GM21825 (cell line): Measurements from ENCODE around the gene MTA3.
"Not testable (repeated sequence)": the region's sequence is repeated elsewhere in the genome, so short reads cannot be mapped to it uniquely, and the experiment has no call there.

Source experiments
- ATAC-seq: cut with Tn5 transposase; IDR thresholded peaks from one replicate; pipeline ENCODE4 v1.9.1; 2021; ENCODE audit warnings: mild to moderate bottlenecking, moderate library complexity; ENCODE audit not compliant: unreplicated experiment

The MTA3 gene

GRCh38 chr2:42606166-42606565 lies 37.7 kb downstream of the MTA3 start:
- not testable (repeated sequence) for ATAC-seq

DNA sequence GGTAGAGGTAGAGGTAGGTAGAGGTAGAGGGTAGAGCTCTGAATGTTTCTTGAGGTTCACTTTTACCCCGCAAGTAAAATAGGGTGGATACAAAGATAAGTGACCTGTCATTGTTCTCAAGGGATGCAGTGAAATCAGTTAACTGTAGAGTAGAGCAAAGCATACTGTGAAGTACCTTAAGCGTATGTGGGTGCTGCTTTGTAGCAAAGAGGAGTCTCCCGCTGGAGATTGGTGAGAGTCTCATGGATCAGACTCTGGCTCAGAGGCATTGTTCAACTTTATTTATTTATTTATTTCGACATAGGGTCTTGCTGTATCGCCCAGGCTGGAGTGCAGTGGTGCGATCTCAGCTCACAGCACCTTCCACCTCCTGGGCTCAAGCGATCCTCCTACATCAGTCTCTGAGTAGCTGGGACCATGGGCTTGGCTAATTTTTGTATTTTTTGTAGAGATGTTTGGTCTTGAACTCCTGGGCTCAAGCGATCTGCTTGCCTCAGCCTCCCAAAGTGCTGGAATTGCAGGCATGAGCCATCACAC lies 38.7 kb downstream of the MTA3 start:
- no peak for ATAC-seq

DNA sequence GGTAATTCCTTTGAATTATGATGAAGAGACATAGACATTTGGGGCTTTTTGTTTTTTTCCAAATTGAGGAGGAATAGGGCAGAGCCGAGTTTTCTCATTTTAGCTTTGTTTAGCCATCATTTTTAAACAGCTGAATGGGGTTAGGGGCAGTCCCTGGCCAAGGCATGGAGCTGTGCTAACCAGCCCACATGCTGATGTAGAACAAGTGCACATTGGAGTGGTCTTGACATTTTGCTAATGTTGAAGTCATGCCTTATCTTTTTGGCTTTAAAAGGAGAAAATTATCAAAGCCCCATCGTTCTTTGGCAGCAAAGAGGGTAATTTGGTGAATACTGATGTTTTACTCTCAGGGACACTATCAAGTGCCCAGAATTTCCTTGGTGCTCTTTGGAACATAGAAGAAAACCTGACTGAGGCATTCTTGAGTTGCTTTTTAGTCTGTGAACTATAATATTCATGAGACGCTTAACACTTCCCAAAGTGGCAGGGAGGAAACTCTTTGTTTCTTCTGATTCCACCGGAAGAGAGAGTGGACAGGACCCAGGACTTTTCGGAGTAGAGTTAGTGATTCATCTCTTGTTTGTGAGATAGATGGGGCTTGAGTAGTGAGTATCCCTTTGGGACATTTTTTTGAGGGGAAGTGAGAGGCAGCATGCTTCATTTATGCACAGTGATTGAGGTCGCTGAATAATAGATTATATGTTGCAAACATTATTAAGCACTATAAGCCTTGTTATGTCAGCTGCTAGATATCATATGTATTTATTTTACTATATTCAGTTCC lies 45.0 kb downstream of the MTA3 start:
- ATAC-seq: no peak

DNA sequence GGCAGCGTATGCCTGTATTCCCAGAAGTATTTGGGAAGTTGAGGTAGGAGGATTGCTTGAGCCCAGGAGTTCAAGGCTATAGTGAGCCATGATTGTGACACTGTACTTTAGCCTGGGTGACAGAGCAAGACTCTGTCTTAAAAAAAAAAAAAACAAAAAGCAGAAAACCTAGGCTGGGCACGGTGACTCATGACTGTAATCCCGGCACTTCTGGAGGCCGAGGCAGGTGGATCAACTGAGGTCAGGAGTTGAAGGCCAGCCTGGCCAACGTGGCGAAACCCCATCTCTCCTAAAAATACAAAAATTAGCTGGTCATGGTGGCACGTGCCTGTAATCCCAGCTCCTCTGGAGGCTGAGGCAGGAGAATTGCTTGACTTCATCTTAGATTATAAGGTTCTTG lies 46.4 kb downstream of the MTA3 start:
- ATAC-seq: no peak

- ATAC-seq: no peak
These were observed 49.7 kb downstream of the MTA3 start for GRCh38 chr2:42618116-42618515.

DNA sequence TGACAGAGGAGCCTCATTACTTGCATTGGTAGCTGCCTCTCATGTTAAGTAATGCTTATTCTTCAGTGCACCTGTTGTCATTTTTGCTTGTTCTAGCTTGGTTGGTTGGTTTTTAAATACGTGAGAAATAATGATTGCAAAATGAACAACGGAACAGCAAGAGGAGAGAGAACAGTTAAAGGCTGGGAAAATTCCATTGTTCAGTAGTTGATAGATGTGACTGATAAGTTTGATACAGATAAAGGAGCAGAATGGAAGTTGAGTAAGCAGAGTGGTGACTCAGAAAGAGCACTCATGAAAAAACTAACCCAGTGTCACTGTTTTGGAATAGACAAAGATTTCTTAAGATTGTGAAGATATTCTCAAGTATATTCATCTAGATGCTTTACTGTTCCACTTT lies 50.5 kb downstream of the MTA3 start:
- ATAC-seq: no peak

DNA sequence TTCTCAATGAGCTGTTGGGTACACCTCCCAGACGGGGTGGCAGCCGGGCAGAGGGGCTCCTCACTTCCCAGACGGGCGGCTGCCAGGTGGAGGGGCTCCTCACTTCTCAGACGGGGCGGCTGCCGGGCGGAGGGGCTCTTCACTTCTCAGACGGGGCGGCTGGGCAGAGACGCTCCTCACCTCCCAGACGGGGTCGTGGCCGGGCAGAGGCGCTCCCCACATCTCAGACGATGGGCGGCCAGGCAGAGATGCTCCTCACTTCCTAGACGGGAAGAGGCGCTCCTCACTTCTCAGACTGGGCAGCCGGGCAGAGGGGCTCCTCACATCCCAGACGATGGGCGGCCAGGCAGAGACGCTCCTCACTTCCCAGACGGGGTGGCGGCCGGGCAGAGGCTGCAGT lies 53.2 kb downstream of the MTA3 start:
- ATAC-seq: not testable (repeated sequence)

- no peak for ATAC-seq
These were observed 54.7 kb downstream of the MTA3 start for GRCh38 chr2:42622943-42623676.

DNA sequence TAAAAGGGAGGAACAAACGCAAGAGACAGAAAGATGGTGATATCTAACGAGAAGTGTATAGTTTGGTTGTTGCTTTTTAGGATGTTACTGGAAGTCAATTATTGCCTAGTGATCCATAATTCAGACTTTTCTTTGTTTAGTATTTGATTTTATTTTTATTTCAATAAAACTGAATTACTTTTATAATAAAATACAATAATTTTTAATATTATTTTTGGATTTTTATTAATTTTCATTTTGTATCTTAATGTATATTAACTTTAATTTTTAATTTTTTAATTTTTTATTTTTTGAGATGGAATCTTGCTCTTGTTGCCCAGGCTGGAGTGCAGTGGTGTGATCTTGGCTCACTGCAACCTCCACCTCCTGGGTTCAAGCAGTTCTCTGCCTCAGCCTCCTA lies 55.6 kb downstream of the MTA3 start:
- no peak for ATAC-seq

DNA sequence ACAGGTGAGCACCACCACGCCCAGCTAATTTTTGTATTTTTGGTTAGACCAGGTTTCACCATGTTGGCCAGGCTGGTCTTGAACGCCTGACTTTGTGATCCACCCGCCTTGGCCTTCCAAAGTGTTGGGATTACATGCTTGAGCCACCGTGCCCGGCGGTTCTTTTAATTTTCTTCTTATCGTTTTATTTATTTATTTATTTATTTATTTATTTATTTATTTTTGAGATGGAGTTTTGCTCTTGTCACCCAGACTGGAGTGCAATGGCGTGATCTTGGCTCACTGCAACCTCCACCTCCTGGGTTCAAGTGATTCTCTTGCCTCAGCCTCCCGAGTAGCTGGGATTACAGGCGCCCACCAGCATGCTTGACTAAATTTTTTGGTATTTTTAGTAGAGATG lies 59.6 kb downstream of the MTA3 start:
- ATAC-seq: not testable (repeated sequence)

DNA sequence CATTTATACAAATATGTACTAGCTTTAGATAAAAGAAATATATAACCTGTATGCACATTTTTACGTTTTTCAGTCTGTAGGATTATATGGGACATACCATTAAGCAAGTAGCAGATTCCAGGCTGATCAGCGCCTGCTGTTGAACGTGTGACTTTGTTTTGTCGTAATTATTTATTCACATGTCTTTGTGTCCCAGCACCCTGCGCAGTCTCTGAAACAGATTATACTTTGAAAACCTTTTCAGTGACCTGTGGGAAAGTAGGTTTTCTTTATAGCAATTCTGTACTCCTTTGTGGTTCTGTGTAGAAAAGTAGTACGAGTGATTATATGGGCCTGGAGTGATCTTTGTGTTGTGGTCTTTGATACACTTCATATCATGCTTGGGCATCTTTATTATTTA lies 68.5 kb downstream of the MTA3 start:
- ATAC-seq: no peak

DNA sequence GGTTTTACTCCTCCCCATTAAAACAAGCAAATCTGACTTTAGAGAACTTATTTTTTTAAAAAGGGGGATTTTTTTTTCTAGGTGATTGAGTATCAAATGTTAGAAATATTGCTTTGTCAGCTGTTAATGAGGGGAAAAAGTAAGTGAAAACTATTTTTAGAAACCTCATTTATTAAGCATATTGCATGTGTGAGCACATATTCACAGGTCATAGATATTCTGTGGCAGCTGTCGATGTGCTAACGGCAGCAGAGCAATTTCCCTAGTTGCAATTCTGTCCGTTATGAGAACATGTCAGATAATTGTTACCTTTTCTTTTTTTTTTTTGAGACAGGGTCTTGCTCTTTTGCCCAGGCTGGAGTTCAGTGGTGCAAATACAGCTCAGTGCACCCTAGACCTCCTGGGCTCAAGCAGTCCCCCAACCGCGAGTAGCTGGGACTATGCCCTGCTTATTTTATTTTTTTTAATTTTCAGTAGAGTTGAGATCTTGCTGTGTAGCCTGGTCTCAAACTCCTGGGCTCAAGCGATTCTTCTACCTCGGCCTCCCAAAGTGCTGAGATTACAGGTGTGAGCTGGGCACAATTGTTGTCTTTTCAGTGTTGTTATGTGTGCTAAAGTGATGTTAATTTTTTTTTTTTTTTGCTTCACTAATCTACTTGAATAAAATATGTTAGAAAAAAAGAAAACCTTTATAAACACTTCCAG lies 69.8 kb downstream of the MTA3 start:
- ATAC-seq: no peak

GRCh38 chr2:42639340-42640077 lies 71.1 kb downstream of the MTA3 start:
- ATAC-seq: no peak

GRCh38 chr2:42640261-42640660 lies 71.8 kb downstream of the MTA3 start:
- no peak for ATAC-seq

- not testable (repeated sequence) for ATAC-seq
These were observed 73.9 kb downstream of the MTA3 start for GRCh38 chr2:42642371-42642770.

DNA sequence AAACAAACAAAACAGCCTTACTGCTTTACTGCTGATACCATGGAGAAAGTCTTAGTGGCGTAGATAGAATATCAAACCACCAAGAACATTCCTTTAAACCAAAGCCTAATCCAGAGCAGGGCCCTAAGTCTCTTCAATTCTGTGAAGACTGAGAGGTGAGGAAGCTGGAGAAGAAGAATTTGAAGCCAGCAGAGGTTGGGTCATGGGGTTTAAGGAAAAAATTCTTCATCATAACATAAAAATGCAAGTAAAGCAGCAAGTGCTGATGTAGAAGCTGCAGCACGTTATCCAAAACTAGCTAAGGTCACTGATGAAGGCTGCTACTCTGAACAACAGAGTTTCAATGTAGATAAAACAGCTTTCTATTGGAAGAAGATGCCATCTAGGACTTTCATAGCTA lies 77.1 kb downstream of the MTA3 start:
- no peak for ATAC-seq

DNA sequence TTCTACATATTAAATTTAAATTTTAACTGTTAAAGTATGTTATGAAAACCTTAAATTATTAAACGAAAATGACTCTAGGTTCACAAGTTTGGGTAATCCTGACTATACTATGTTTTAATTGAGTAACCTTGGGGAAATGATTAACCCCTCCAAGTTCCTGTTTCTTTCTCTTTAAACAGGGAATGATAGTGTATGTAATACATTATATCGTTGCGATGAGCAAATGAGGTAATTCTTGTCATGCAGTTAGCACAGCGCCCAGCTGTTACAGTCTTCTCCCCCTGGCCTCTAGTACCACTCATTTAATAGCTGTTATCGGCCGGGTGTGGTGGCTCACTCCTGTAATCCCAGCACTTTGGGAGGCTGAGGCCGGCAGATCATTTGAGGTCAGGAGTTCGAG lies 80.4 kb downstream of the MTA3 start:
- ATAC-seq: no peak

DNA sequence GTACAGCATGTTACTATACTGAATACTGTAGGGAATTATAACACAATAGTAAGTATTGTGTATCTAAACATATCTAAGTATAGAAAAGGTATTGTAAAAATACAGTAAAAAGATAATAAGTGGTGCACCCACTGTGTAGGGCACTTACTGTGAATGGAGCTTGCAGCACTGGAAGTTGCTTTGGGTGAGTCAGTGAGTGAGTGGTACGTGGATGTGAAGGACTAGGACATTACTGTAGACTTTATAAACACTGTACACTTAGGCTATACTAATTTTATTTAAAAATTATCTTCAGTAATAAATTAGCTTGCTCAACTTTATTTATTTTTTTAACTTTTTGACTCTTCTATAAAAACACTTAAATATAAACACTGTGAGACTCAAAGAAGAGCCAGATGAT lies 82.6 kb downstream of the MTA3 start:
- no peak for ATAC-seq

DNA sequence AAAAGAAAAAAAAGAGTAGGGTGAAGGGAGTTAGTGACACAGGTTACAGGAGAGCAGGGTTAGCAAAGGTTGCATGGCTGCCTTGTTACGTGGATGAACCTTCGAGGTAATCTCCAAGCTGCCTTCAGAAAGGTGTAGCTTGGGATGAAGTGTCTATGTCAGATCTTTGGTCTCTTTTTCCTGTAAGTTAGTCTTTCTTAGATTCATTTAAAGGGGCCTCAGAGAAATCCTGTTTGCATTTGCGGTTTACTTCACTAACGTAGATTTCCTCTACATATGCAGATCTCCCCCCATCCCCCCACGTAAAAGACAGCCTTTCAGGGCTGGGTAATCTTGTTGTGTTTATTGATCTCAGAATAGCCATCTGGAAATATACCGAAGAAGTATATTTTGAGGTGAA lies 83.7 kb downstream of the MTA3 start:
- no peak for ATAC-seq

GRCh38 chr2:42653039-42653438 lies 84.6 kb downstream of the MTA3 start:
- ATAC-seq: no peak

DNA sequence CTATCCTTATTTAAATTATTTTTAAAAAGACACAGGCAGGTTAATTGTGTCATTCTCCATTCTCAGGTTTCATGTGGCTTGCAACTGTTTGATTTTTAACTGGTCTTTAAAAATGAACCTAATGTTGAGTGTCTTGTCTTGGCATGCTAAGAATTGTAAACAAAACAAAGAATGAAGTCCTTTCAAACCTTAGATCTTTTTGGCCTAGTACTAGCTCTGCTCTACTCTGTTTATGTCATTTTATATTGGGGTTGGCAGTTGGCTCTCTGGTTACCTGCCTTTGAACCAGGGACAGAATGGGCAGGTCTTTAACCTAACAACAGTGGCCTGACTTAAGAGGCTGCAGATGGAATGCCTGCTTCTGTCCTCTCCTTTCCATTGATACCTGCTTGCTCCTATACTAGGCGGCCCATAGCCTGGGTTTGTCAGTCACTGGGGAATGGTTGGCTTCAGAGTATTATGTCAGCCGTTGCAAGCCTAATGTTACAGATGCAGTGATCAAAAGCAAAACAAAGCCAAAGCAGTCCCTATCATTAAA lies 85.5 kb downstream of the MTA3 start:
- ATAC-seq: no peak
